ENCODE results near the gene R3HDM2.

The R3HDM2 gene

DNA sequence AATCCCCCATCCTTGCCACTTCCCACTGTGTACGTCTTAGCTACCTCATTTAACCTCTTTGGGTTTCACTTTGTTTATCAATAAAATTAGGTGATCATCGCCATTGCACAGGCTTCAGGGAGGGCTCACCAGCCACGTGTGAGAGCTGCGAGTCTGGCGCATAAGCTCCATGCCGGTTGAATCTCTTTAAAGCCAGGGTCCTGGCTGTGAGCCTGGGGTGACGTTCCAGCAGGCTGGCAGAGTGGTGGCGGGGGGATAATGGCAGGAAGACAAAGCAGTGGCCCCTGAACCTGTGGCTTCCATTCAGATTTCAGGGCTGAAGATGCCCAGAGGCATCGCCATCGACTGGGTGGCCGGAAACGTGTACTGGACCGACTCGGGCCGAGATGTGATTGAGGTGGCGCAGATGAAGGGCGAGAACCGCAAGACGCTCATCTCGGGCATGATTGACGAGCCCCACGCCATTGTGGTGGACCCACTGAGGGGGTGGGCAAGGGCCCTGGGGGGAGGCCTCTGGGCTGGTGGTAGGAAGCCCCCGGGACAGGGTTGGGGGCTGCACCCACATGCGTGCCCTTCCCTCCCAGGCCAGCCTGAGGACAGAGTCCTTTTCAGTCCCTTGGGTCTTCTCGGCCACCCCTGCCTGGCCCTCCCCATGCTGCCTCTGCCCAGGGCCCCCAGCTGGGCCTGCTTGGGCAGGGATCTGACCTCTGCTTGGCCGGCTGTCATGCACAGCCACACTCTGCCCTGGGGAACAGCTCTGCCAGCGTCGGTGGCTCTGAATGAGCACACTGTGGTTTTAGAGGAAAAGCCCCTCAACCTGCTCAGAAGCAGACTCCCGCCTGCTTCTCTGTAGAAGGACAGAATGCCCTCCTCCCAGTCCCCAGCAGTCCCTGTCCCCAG is 222.9 kb downstream of the R3HDM2 start:
- DNase-seq, result peak in 9 of 56 donors; percentile 7 to 36 (median 22)

DNA sequence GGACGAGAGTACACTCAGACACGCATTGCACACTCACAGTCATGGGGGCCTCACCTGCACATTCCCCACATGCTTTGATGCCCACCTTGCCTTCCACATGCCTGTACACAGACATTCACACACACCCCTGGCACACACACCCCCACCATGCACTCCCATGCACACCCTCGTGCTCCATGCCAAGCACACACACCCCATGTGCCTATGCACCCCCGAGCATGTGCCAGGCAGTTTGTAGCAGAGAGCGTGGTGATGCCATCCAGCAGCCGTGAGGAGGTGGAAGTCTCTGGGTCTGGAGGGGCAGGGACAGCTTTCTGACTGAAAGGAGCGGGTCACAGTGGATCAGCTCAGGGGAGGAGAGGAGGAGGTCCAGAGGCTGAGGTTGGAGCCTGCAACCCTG is 224.9 kb downstream of the R3HDM2 start:
- DNase-seq, result no peak

DNA sequence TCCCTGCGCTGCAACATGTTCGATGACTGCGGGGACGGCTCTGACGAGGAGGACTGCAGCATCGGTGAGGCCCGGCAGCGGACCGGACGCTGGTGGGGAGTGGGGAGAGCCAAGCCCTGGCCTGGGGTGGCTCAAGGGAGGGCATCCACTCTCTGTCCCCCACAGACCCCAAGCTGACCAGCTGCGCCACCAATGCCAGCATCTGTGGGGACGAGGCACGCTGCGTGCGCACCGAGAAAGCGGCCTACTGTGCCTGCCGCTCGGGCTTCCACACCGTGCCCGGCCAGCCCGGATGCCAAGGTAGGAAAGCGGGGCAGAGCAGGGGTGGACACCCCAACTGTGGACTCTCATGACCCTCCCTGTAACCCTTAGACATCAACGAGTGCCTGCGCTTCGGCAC is 225.7 kb downstream of the R3HDM2 start:
- DNase-seq, result no peak

DNA sequence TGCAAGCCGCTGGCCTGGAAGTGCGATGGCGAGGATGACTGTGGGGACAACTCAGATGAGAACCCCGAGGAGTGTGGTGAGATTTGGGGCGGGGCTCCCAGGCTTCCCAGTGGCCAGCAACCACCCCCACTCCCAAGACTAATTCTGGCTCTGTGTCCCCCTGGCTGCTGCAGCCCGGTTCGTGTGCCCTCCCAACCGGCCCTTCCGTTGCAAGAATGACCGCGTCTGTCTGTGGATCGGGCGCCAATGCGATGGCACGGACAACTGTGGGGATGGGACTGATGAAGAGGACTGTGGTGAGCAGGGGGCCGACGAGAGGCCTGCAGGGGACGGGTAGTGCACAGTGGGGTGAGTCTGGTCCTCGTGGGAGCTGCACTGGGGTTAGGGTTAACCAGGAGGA is 226.4 kb downstream of the R3HDM2 start:
- DNase-seq, result no peak

DNA sequence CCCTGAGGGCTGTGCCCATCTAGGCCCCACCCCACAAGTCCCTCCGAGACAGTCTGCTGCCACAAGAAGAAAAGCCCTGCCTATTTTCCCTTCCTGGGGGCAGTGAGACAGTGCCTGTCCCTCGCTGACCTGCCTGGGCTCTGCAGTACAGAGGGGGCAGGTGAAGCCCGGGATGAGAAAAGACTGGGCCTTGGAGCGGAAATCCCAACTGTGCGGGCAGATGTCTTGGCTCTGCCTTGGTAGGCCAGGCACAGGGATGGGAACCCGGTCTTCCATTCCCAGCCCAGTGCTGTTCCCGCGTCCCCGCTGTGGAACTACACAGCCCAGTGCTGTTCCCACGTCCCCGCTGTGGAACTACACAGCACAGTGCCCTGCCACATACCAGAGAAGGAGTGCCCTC is 227.1 kb downstream of the R3HDM2 start:
- no peak for DNase-seq
